HepG2 (cell line): ENCODE measurements around the gene P2RX2.

Experiments
- AGO2 ChIP-seq: fragments of 200-400 bp; formaldehyde crosslinking; optimal IDR thresholded peaks from 2 replicates; pipeline ENCODE3; 2017; ENCODE audit warnings: mild to moderate bottlenecking, low read depth, low read length, moderate library complexity
- EZH2 ChIP-seq: conservative IDR thresholded peaks from 2 replicates; pipeline ENCODE4 v1.6.1; 2012; ENCODE audit warnings: mild to moderate bottlenecking, low read depth, low read length, moderate library complexity
- POLR2A ChIP-seq, 2 experiments: IDR thresholded peaks; 2 replicates each; pipeline ENCODE4 v1.6.1; 2011; ENCODE audit warnings: low read depth in 2 of 2, low read length in 2 of 2, mild to moderate bottlenecking in 1 of 2, moderate library complexity in 1 of 2; ENCODE audit not compliant: insufficient read depth in 1 of 2
- ZNF672 ChIP-seq: sonication (generic); formaldehyde crosslinking; IDR thresholded peaks from 2 replicates; pipeline ENCODE4 v1.8.1; 2022; ENCODE audit warnings: missing genetic modification reagents
- ZNF720 ChIP-seq: sonication (generic); formaldehyde crosslinking; IDR thresholded peaks from 2 replicates; pipeline ENCODE4 v1.4.0; 2020; ENCODE audit warnings: missing genetic modification reagents

DNA sequence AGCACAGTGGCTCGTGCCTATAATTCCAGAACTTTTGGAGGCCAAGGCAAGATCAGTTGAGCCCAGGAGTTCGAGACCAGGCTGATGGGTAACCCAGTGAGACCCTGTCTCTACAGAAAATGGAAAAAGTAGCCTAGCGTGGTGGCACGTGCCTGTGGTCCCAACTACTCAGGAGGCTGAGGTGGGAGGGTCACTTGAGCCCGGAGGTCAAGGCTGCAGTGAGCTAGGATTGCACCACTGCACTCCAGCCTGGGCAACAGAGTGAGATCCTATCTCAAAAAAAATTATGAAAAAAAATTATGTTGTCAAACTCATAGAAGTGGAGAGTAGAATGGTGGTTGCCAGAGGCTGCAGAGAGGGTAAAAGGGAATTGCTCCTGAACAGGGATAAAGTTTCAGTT, 4.5 kb upstream of the P2RX2 start:
- TF ChIP-seq ZNF720 (CRISPR knock-in tag): no peak
- no peak for TF ChIP-seq ZNF672
- no peak for TF ChIP-seq AGO2
- no peak for TF ChIP-seq POLR2A (IDR thresholded peaks at IDR 0.05; ENCODE audit: insufficient read depth in 1 of 2, low read depth in 2 of 2, low read length in 2 of 2)
- no peak for TF ChIP-seq EZH2
